Nephron (organoid): ENCODE results near the gene TMEM33.

Experiments
- H3K27ac Mint-ChIP-seq, 3 experiments: 2 replicates each; pipeline ENCODE4 v1.8.0; 2020; ENCODE audit warnings: mixed read lengths in 3 of 3, mild to moderate bottlenecking in 2 of 3, moderate library complexity in 1 of 3
- H3K27me3 Mint-ChIP-seq: 2 replicates; pipeline ENCODE4 v1.8.0; 2021; ENCODE audit warnings: low read depth, mild to moderate bottlenecking, moderate library complexity, mixed read lengths
- H3K36me3 Mint-ChIP-seq: 2 replicates; pipeline ENCODE4 v1.8.0; 2020; ENCODE audit warnings: low read depth, mixed read lengths
- H3K4me1 Mint-ChIP-seq: 2 replicates; pipeline ENCODE4 v1.8.0; 2020; ENCODE audit warnings: mixed read lengths
- H3K4me3 Mint-ChIP-seq, 3 experiments: 2 replicates each; pipeline ENCODE4 v1.8.0; 2020; ENCODE audit warnings: mild to moderate bottlenecking in 3 of 3, mixed read lengths in 3 of 3, moderate library complexity in 2 of 3
- H3K9me3 Mint-ChIP-seq: 2 replicates; pipeline ENCODE4 v1.8.0; 2020; ENCODE audit warnings: mixed read lengths
- TF ChIP-seq, protein P1 (sequence below), 3 experiments: fragments of 200-600 bp; sonication (generic); IDR thresholded peaks; one replicate each; pipeline ENCODE4 v1.5.0; 2021; ENCODE audit warnings: antibody characterized with exemption in 3 of 3; ENCODE audit not compliant: unreplicated experiment in 3 of 3

The TMEM33 gene, protein sequence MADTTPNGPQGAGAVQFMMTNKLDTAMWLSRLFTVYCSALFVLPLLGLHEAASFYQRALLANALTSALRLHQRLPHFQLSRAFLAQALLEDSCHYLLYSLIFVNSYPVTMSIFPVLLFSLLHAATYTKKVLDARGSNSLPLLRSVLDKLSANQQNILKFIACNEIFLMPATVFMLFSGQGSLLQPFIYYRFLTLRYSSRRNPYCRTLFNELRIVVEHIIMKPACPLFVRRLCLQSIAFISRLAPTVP

DNA sequence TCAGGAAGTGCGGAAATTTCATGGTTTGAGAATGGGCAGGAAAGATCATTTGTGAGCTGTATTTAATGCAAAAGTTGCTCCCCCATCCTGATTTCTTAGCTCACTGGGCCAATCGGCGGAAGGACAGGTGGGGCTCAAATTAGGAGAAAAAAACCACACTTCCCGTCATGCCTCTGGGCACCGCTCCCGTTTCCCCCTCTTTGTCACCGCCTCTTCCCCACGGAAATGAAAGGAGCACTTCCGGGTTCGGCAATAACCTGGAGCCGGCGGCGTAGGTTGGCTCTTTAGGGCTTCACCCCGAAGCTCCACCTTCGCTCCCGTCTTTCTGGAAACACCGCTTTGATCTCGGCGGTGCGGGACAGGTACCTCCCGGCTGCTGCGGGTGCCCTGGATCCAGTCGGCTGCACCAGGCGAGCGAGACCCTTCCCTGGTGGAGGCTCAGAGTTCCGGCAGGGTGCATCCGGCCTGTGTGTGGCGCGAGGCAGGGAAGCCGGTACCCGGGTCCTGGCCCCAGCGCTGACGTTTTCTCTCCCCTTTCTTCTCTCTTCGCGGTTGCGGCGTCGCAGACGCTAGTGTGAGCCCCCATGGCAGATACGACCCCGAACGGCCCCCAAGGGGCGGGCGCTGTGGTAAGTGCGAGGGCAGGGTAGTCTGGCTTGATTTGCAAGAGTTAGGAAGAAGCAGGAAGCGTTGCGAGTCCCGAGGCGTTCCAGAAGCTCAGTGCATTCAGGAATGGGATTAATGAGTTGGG is at the start of gene TMEM33:
TMEM33 (plus strand) TSS at position 529 of the 751 bp plus-strand sequence; CDS start at position 585, 56 bp downstream.
- H3K27me3 Mint-ChIP-seq: peaks cover 14% of the 10 kb centered on the region
- TF ChIP-seq, protein P1, sequence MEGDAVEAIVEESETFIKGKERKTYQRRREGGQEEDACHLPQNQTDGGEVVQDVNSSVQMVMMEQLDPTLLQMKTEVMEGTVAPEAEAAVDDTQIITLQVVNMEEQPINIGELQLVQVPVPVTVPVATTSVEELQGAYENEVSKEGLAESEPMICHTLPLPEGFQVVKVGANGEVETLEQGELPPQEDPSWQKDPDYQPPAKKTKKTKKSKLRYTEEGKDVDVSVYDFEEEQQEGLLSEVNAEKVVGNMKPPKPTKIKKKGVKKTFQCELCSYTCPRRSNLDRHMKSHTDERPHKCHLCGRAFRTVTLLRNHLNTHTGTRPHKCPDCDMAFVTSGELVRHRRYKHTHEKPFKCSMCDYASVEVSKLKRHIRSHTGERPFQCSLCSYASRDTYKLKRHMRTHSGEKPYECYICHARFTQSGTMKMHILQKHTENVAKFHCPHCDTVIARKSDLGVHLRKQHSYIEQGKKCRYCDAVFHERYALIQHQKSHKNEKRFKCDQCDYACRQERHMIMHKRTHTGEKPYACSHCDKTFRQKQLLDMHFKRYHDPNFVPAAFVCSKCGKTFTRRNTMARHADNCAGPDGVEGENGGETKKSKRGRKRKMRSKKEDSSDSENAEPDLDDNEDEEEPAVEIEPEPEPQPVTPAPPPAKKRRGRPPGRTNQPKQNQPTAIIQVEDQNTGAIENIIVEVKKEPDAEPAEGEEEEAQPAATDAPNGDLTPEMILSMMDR (IDR thresholded peaks at IDR 0.05; ENCODE audit: unreplicated experiment in 3 of 3): peak in 2 of 3 experiments; percentile 11 to 13
- H3K4me1 Mint-ChIP-seq: peaks cover 33% of the 10 kb centered on the region
- H3K27ac Mint-ChIP-seq: peak within 1 kb of the TSS; percentile 56 to 95 (median 92)
- no peaks in the 10 kb centered on the region for H3K9me3 Mint-ChIP-seq
- H3K4me3 Mint-ChIP-seq: peak within 1 kb of the TSS; percentile 96 to 98 (median 97)
- peaks cover 16% of the 10 kb centered on the region for H3K36me3 Mint-ChIP-seq

DNA sequence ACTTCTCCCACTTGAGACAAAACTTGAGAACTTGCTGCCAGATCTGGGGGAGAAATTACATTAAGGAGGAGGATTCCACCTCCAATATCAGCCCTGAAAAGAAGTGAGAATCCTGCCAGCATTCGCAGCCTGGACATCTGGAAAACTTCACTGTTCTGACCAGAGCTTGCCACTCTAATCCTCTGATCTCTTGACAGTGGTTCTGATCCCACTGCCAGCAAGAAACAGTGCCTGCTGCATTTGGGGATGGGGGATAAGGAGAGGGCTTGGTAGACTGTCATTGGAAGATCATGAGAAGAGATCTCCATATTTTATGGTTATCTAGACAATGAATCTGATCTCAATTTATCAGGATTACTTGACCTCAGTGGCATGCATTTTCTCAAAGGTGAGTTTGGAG is 49.8 kb upstream of the TMEM33 start:
- Mint-ChIP-seq H3K27me3 (peaks cover 83% of the 10 kb centered on the region), H3K4me1 (peaks cover 22% of the 10 kb centered on the region), H3K36me3 (no peaks in the 10 kb centered on the region), H3K4me3 (no peak overlapping the region), H3K27ac (no peak overlapping the region), H3K9me3 (no peaks in the 10 kb centered on the region)
- TF ChIP-seq, protein P1 (IDR thresholded peaks at IDR 0.05; ENCODE audit: unreplicated experiment in 3 of 3): no peak

DNA sequence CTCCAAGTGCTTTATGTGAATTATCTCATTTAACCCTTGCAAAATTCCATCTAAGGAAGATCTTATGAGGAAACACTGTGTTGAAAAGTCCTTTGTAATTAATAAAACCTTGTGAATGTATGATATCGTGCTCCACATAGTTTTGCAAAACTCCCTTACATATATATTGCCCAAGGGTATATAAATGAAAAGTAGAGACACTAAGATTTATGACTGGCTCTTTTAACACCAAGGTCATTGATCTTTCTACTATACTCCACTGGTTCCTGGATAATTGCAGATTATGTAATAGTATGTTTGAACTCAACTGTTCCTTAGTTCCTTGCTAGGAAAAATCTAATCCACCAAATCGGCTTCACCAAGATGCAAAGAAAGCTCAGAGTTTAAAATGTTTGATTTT is 48.0 kb upstream of the TMEM33 start:
- no peak overlapping the region for H3K4me3 Mint-ChIP-seq
- TF ChIP-seq, protein P1 (IDR thresholded peaks at IDR 0.05; ENCODE audit: unreplicated experiment in 3 of 3): no peak
- no peaks in the 10 kb centered on the region for H3K36me3 Mint-ChIP-seq
- no peaks in the 10 kb centered on the region for H3K9me3 Mint-ChIP-seq
- H3K27ac Mint-ChIP-seq: no peak overlapping the region
- peaks cover 64% of the 10 kb centered on the region for H3K27me3 Mint-ChIP-seq
- peaks cover 13% of the 10 kb centered on the region for H3K4me1 Mint-ChIP-seq

DNA sequence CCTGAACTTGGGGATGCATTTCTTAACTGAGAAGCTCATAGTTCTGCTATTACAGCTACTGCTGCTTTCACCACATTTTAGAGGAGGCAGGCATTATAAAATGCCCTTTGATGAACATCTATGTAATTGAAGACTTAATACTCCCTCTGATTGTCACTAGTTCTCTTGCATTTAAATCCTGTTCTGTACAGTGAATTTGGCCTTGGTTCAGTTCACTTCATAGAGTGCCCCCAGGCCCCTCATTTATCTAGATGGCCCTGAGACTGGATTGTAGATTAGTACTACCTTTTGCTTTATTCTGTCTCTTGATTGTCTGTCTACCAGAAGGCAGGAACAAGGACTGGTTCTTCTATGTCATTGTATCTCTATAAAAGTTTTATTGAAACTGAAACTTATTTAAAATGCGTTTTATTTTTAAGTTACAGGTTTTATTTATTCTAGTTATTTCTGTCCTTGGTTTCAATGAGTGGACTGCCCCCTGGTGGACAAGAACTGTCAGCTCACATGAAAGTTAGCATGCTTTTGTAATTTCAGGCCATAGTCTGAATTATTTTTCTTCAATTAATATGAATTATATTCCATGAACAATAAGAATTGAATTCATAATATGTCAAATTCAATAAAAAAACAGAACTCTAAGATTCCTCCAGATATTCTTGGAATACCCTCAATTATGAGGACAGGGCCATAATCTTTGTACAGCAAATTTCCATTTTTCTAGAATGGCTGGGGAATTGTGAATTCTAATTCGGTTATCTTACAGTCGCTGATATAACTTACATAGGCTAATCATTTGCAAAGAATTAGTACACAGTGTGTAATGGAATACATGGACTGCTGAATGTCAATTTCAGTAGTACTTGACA is 47.2 kb upstream of the TMEM33 start:
- Mint-ChIP-seq H3K36me3 (no peaks in the 10 kb centered on the region), H3K4me3 (no peak overlapping the region), H3K27me3 (peaks cover 57% of the 10 kb centered on the region), H3K4me1 (peaks cover 6% of the 10 kb centered on the region), H3K9me3 (no peaks in the 10 kb centered on the region), H3K27ac (no peak overlapping the region)
- TF ChIP-seq, protein P1 (IDR thresholded peaks at IDR 0.05; ENCODE audit: unreplicated experiment in 3 of 3): peak; percentile 84 to 95 (median 94)

DNA sequence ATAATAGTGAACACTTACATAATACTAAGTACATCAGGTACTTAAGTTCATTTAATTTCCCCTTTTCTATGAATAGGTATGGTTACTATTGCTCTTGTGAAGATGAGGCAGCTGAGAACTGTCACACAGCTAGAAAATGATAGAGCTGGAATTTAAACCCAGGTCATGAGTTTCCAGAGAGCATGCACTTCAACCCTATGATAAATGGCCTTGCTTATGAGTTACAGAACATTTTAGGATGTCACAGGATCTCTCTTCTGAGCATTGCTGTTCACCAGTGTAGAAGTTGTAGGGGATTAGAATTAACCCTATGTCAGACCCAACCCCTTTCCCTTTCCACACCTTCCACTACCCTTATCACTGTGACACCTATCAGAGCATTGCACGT is 46.5 kb upstream of the TMEM33 start:
- H3K27me3 Mint-ChIP-seq: peaks cover 52% of the 10 kb centered on the region
- no peaks in the 10 kb centered on the region for H3K36me3 Mint-ChIP-seq
- H3K4me1 Mint-ChIP-seq: peaks cover 5% of the 10 kb centered on the region
- TF ChIP-seq, protein P1 (IDR thresholded peaks at IDR 0.05; ENCODE audit: unreplicated experiment in 3 of 3): no peak
- H3K27ac Mint-ChIP-seq: no peak overlapping the region
- H3K9me3 Mint-ChIP-seq: no peaks in the 10 kb centered on the region
- no peak overlapping the region for H3K4me3 Mint-ChIP-seq
